IPS-18c (cell line): ENCODE results near the gene RCVRN.
"Not testable (repeated sequence)": the region's sequence is repeated elsewhere in the genome, so short reads cannot be mapped to it uniquely, and the experiment has no call there.

ENCODE experiments used
- H3K4me3 ChIP-seq: 2 replicates; pipeline ENCODE4 v1.7.0; 2013; ENCODE audit warnings: low read depth, mild to moderate bottlenecking, low read length, moderate library complexity; ENCODE audit not compliant: insufficient read depth
- H3K9me3 ChIP-seq: one replicate; pipeline ENCODE4 v1.6.1; 2013; ENCODE audit warnings: mild to moderate bottlenecking, low read length, moderate library complexity; ENCODE audit not compliant: control insufficient read depth, insufficient read depth

The RCVRN gene

DNA sequence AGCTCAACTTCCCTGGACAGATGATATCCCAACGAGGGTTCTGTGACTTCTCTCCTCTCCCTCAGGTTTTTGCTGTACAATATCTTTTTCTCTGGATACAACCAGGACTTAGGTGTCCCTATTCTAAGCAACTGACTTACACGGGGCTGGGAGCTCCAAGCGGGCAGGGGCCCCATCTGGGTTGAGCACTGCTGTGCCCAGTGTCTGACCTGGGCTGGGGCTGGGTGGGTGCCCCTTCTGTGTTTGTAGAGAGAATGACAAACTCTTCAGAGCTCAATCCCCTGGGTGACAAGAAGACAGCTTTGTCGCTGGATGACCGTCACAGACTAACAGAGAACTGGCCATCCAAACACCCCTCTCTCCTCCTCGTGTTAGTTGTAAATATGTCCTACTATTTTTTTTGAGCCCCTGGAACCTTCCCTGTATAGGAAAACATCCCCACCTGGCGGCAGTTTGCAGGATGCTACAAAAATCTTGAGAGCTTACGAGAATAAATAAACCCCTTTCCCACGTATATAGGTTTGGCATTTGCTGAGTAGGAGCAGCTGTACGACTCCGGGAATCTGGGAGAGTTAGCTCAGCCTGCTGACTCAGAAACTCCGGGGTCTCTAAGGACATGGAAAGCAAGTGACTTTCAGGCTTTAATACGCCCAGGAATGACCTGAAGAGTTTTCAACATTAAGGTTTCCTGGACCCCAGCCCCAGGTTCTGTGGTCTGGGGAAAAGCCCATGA, 23.7 kb upstream of the RCVRN start:
- no peak overlapping the region for H3K4me3 ChIP-seq

DNA sequence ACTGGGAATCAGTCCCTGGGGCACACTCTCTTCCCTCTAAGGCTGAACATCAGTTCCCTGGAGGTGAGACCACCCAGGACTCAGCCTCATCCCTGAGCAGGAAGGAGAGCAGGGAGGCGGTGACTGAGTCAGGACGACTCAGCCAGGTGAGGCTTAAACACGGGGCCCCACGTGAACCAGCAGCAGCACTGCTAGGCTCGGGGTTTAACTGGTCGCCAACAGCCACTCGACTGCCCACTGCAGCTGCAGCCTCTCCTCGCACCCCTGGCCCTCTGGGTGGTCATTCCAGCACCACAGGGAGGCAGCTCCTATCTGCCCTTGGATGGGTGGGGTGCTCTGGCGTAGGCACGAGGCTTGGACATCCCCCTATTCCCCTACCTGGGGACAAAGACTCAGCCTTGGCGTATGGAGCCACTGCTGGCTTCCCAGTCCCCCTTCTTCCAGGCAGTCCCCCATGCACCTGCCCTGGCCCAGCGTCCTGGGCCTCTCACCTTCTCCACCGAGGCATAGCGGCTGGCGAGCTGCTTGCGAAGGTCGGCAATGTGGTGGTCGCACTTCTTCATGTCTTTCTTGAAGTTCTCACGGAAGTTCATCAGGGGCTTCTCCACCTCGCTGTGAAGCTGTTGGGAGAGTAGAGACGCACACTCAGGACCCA, 21.2 kb upstream of the RCVRN start:
- no peaks in the 10 kb centered on the region for H3K9me3 ChIP-seq
- no peak overlapping the region for H3K4me3 ChIP-seq

More for the DNA sequence above, 23.7 kb upstream of the RCVRN start:
- H3K9me3 ChIP-seq = no peaks in the 10 kb centered on the region

DNA sequence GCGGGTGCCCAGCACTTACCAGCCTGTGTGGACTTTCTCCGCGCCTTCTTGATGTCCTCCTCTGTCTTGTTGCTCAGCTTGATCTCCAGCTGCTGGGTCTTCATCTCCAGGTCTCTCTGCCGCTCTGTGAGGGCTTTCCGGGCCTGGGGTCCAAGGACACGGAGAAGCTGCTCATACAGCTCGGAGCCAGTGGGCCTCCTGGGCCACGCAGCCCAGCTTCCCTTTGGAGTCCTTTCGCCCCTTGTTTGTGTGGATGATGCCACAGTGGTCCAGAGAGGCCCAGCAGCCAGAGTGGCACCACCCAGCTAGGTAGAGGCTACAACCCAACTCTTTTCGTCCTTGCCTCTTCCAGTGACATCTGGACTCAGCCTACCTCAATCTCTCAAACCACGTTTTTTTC, 20.4 kb upstream of the RCVRN start:
- H3K4me3 ChIP-seq = no peak overlapping the region

DNA sequence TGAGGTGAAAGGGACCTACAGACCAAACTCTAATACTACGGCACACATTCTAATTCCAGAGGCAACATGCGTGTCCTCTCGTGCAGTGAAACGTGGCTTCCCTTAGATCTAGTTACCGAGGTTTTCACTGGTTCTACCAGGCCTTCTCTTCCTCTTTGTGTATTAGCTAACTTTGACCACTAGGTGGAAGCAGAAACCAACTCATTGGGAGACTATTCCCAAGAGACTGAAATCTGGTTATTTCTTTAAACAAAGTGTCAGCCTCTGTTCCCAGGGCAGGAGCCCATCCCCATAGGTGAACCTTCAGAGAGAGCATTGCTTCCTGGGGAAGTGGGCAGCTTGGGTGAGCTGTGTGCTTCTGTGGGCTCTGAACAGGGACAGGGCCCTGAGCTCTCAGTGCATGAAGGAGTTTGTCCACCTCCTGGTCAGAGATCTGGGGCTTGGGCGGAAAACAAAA, 19.7 kb upstream of the RCVRN start:
- no peaks in the 10 kb centered on the region for H3K9me3 ChIP-seq
- no peak overlapping the region for H3K4me3 ChIP-seq

More for the DNA sequence above, 20.4 kb upstream of the RCVRN start:
- no peaks in the 10 kb centered on the region for H3K9me3 ChIP-seq

DNA sequence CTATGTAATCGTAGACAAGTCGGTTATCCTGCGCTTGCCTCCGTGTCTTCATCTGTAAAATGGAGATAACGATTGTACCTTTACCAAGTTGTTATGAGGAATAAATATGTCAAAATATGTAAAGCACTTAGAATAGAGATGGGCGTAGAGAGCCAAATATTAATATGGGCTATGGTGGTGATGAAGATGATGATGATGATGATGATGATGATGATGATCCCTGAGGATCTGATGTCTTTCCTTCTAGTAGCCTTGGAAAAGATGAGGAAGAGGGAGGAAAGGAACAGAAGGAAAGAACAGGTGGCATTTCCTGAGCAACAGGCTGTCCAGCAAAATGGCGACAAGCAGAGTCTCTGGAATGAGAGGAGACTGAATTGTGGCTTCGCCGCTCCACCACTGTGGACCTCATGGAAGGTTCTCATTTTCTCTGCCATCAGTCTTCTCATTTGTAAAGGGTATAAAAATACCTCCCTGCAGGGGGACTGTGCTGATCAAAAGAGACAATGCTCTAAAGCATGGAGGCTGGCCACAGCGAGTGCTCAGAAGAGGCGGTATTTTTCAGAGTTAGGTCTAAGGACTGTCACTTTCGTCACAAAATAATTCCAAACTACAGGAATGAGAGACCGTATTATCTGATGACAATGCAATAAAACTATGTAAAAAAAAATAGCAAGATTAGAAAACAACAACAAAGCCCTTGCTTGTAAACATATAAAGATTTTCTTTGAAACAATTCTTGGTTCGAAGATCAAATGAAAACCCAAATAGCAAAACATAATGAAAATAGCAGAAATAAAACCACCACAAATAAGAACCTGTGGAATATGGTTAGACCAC, 17.2 kb upstream of the RCVRN start:
- Histone ChIP-seq H3K9me3 (no peaks in the 10 kb centered on the region), H3K4me3 (no peak overlapping the region)

DNA sequence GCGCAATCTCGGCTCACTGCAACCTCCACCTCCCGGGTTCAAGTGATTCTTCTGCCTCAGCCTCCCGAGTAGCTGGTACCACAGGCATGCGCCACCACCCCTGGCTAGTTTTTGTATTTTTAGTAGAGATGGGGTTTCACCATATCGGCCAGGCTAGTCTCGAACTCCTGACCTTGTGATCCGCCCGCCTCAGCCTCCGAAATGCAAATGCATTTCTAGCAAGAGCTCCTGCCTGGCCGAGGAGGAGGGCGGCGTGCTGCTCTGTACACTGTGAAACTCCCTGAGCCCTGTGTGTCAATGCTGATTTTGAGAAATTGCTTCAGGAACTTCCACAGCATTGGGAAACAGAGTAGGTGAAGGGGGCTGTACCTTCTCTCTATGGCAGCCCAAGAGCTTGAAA, 16.1 kb upstream of the RCVRN start:
- not testable (repeated sequence) for H3K9me3 ChIP-seq, H3K4me3 ChIP-seq

DNA sequence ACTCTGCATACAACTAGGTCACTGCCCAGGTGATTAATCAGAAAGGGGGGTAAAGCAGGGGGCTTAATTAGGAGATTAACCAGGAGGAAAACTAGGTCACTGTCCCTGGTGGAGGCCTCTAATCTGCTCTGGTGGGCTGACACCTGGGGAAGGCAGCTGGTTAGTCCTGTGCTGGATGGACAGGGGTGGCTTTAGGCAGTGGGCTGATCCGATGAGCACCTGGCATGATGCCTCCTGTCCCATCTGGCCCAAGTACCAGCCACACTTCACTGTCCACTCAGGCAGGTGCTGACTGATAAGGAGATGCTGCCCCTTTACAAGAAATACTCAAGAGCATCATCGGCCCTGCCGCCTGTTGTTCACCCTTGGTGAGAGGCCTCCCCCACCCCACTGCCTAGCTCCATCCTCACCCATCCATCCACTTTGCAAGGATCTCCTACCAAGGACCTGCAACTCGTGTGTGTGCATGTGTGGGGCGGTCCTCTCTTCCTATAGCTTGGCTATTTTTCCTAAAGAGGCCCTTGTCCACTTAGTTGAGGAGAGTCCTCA, 13.8 kb upstream of the RCVRN start:
- H3K4me3 ChIP-seq = no peak overlapping the region

DNA sequence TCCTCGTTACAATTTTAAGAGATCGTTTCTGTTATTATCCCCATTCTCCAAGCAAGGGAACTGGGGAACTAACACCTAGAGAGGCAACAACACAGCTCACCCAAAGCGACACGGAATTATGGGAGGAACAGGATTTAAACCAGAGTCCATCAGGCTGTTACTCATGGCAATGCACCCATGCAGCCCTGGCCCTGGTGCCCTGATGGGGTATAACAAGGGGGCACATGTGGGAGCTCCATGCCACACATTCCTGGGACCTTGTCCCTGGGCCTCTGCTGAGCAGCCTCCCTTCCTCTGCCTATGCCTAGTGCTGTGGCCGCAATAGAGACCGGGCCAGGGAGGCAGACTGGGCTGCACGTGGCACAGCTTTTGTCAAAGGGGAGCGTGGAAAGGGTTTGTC, 13.3 kb upstream of the RCVRN start:
- no peak overlapping the region for H3K4me3 ChIP-seq
- no peaks in the 10 kb centered on the region for H3K9me3 ChIP-seq

More for the DNA sequence above, 13.8 kb upstream of the RCVRN start:
- no peaks in the 10 kb centered on the region for H3K9me3 ChIP-seq

DNA sequence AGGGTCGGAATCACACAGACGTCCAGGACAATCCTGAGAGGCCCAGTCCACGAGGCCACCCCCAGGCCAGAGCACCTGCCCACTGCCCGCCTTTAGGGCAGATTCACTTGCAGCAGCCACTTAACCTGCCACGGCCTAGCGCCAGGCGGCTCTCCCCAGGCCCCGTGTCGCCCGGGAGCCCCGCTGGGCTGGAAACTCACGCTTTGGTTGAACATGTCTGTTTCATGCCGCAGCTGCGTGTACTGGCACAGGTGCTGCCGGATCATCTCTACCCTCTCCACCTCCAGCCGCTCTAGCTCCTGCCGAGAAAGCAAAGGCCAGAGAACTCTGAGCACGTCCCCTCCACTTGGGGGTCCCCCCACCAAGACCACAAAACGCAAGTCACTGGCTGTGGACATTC, 12.7 kb upstream of the RCVRN start:
- no peak overlapping the region for H3K4me3 ChIP-seq
- no peaks in the 10 kb centered on the region for H3K9me3 ChIP-seq

DNA sequence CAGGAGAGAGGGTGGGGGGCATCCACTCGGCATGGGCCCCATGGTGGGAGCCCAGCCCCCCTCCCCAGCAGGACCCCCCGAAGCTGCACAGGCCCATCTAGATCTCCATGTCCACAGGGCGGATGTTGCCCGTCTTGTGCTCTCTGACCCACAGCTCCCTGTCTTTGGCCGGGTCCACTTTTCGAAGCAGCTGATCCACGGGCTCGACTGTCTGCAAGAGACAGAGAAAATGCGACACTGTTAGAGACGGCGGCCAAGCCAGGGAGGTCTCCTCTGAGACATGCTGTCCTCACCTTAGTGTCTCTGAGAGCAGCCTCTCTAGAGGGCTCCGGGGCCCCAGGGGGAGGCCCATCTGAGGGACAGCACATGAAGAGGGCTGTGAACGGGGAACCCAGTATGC, 12.1 kb upstream of the RCVRN start:
- H3K4me3 ChIP-seq = no peak overlapping the region
- no peaks in the 10 kb centered on the region for H3K9me3 ChIP-seq

DNA sequence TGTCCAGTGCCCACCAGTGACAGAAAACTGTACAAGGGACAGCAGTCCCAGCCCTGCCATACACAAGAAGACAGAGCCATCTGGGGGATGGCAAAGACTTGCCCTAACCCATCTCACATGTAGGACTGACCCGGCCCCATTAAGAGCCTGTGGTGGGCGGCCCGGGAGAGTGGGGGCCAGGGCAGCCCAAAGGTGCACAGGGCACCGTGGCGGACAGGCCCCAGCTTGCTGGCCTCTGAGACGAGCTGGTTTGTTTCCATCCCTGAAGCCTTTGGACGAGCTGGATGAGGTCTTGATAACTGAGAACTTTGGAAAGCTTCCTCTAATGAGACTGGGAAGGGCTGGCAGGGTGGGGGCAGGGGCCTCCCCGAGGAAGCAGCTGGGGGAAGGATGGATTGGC, 11.0 kb upstream of the RCVRN start:
- no peak overlapping the region; the same call in 1 of the 2 replicates for H3K4me3 ChIP-seq
- no peaks in the 10 kb centered on the region for H3K9me3 ChIP-seq

DNA sequence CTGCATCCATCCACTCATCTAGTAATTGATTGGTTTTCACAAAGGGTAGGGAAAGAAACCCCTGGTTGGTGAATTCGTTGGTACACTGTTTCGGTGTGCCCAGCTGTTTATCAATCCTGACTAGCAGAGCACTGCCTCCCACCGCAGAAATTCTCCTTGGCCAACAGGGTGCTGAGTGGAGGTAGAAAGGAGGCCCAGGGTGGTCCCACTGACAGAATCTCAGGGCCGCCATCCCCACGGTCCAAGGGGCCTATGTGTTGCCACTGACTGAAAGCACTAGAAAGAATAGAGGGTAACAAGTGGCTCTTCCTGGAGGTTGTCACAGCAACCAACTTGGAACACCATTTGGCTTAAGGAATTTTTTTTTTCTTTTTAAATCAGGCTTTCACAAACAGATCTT, 8.4 kb upstream of the RCVRN start:
- no peak overlapping the region for H3K4me3 ChIP-seq
- H3K9me3 ChIP-seq = no peaks in the 10 kb centered on the region

DNA sequence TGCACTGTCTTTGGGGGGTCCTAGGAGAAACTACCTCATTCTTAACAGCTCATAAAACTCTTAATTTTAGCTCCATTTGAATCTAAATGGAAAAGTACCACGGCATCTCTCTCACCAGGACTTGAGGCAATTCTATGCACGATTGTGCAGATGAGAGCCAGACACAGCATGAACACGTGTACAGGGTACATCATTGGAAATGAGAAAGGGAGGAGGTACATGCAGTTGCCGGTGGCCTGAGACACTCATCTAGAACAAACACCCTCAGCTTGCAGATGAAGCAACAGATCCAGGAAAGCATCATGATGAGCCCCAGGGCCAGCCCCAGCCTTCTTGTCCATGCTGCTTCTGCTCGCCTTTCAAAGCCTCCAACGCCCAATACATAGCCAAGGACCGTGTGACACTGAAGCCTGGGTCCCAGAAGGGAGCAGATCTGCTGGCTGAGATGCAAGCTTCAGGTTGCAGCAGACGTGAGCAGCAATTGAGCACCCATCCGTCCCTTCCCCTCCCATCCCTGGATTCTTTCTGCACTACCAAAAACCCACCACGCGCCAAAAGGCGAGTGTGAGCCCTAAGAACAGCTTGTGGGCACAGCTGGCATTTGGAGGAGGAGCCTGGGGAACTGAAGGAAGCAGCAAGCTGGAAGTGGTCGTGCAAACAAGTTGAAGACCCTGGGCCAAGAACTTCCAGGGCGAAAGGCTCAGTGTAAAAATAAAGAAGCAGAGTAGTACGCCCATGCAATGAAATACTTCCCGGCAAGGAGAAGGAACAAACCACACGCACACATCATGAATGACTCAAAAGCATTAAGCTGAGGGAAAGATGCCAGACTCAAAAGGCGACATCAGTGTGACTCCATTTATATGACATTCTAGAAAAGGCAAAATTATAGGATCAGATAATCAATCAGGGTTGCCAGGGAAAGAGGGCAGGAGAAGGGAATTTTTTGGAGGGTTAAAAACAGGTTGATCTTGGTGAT, 7.3 kb upstream of the RCVRN start:
- no peak overlapping the region for H3K4me3 ChIP-seq
- no peaks in the 10 kb centered on the region for H3K9me3 ChIP-seq

DNA sequence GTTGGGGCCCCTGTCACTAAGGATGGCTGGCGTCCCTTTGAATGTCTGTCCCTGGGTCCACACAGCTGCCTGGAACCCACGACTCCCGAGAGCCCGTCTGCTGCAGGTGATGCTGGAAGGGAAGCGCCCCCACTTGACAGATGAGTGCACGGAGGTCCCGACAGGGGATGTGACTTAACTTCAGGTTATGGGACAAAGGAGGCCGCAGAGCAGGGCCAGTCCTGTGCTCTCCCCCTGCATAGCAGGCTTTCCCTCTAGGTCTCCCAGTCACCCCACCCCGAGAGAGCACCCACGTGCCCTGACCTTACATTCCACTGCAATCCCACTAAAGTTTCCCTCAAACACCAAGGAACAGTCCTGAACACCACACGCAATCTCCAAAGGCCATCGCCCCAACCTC, 6.0 kb upstream of the RCVRN start:
- H3K4me3 ChIP-seq = no peak overlapping the region
- no peaks in the 10 kb centered on the region for H3K9me3 ChIP-seq

DNA sequence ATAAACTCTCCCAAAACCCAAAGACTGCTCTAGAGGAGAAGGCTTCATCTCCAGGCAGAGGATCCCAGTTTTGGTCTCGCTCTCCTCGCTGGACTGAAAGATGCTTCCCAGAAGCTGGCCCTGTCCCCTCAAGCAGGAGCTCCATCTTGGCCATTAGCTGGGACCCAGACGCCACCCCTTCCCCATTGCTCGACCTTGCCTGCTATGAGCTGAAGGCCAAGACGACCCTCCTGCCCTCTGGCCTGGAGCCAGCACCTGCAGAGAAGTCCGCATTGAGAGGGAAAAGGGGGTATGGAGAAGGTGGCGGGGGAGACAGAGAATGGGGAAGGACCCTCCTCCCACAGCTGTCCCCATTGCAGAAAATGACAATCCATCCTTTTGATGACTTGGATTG, 3.6 kb upstream of the RCVRN start:
- no peak overlapping the region for H3K4me3 ChIP-seq
- H3K9me3 ChIP-seq = peaks cover 3% of the 10 kb centered on the region

DNA sequence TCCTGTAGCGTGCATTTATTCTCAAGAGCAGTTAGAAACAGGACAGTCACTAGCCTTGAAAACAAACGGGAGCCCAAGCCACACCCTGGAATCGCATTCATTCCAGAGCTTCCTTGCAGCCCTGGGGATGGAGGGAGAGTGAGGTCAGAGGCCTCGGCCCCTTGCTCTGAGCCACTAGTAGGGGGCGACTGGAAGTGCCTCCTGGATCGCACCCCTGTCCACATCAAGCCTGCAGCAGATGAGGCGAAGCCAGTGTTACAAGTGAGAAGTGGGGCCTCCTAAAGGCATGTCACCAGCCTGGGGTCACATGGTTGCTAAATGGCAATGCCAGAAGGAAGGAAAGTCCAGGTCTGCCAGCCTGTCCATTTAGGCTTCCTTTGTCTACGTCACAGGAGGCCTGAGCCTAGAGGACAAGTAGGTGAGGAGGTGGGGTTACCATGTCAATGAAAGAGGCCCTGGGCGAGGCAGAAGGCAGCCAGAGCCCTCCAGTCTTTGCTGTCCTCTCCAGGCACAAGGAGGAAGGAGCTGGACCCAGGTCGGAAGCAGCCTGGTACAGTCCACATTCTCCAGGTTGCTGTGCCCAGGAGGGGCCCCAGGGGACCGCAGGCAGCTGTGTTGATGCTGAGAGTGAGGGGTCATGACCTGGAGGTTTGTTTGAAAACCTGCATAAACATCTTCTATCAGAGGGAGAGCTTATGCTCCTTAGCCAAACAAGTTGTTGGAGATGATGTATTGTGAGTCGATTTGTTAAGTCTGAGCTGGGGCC, 3.0 kb upstream of the RCVRN start:
- peaks cover 3% of the 10 kb centered on the region for H3K9me3 ChIP-seq
- H3K4me3 ChIP-seq = no peak overlapping the region
